GM10266 (cell line): ENCODE data around the gene LPP.

Experiments
- DNase-seq: peaks from one replicate; pipeline ENCODE4 v3.0.0; 2012; ENCODE audit errors: extremely low spot score
- CTCF ChIP-seq: IDR thresholded peaks from 2 replicates; pipeline ENCODE4 v1.5.1; 2012; ENCODE audit warnings: mild to moderate bottlenecking, low read depth; ENCODE audit not compliant: control insufficient read depth, insufficient read depth; ENCODE audit errors: missing control alignments

The LPP gene

GRCh38 chr3:188506446-188506845 is 352.5 kb downstream of the LPP start:
- DNase-seq = no peak

GRCh38 chr3:188507244-188507720 is 353.3 kb downstream of the LPP start:
- no peak for DNase-seq
- TF ChIP-seq CTCF = no peak

More at GRCh38 chr3:188506446-188506845, 352.5 kb downstream of the LPP start:
- no peak for TF ChIP-seq CTCF

- TF ChIP-seq CTCF = no peak
- no peak for DNase-seq
Measured at GRCh38 chr3:188508454-188508853, 354.5 kb downstream of the LPP start.

- DNase-seq = no peak
- TF ChIP-seq CTCF = no peak
Measured at GRCh38 chr3:188509316-188509715, 355.4 kb downstream of the LPP start.

GRCh38 chr3:188510366-188510765 is 356.4 kb downstream of the LPP start:
- DNase-seq = no peak
- no peak for TF ChIP-seq CTCF

- DNase-seq = no peak
- TF ChIP-seq CTCF = no peak
Measured at GRCh38 chr3:188513662-188514328, 359.8 kb downstream of the LPP start.

- DNase-seq = no peak
- TF ChIP-seq CTCF = no peak
Measured at GRCh38 chr3:188516515-188516914, 362.6 kb downstream of the LPP start.
